ELR (cell line): ENCODE results near the gene CPT2.
A peak's percentile ranks its signal among the peaks of the same experiment; 100 is the strongest.

Source experiments
- DNase-seq: peaks from one replicate; pipeline ENCODE4 v3.0.0-alpha.2; 2015; ENCODE audit warnings: low read depth

Gene CPT2

GRCh38 chr1:53196485-53197290 is at the start of gene CPT2:
CPT2 (plus strand) TSS chr1:53196824; CDS start chr1:53196944, 120 bp downstream.
- peak; percentile 97 for DNase-seq

GRCh38 chr1:53147174-53147573 is 49.5 kb upstream of the CPT2 start:
- DNase-seq: no peak

GRCh38 chr1:53148123-53148522 is 48.5 kb upstream of the CPT2 start:
- DNase-seq: peak; percentile 95

GRCh38 chr1:53153752-53154151 is 42.9 kb upstream of the CPT2 start:
- DNase-seq: no peak

GRCh38 chr1:53154859-53155438 is 41.7 kb upstream of the CPT2 start:
- no peak for DNase-seq

GRCh38 chr1:53155534-53155933 is 41.1 kb upstream of the CPT2 start:
- no peak for DNase-seq

- no peak for DNase-seq
These were observed 40.7 kb upstream of the CPT2 start for GRCh38 chr1:53155945-53156344.

- no peak for DNase-seq
These were observed 39.8 kb upstream of the CPT2 start for GRCh38 chr1:53156783-53157182.

- DNase-seq: no peak
These were observed 37.7 kb upstream of the CPT2 start for GRCh38 chr1:53158900-53159299.

GRCh38 chr1:53160924-53161378 is 35.7 kb upstream of the CPT2 start:
- DNase-seq: no peak

- DNase-seq: no peak
These were observed 34.0 kb upstream of the CPT2 start for GRCh38 chr1:53162621-53163020.

GRCh38 chr1:53163291-53163768 is 33.3 kb upstream of the CPT2 start:
- DNase-seq: no peak

GRCh38 chr1:53165408-53165961 is 31.1 kb upstream of the CPT2 start:
- no peak for DNase-seq

- DNase-seq: no peak
These were observed 30.3 kb upstream of the CPT2 start for GRCh38 chr1:53166366-53166765.

- no peak for DNase-seq
These were observed 29.7 kb upstream of the CPT2 start for GRCh38 chr1:53166912-53167311.

GRCh38 chr1:53172426-53173128 is 24.0 kb upstream of the CPT2 start:
- peak; percentile 72 for DNase-seq

- DNase-seq: peak; percentile 27
These were observed 21.4 kb upstream of the CPT2 start for GRCh38 chr1:53174971-53175913.

GRCh38 chr1:53176452-53177208 is 20.0 kb upstream of the CPT2 start:
- DNase-seq: no peak

GRCh38 chr1:53180226-53180625 is 16.4 kb upstream of the CPT2 start:
- peak; percentile 22 for DNase-seq

- DNase-seq: no peak
These were observed 15.7 kb upstream of the CPT2 start for GRCh38 chr1:53180951-53181350.
